HG03280 (cell line): ENCODE measurements around the gene ERBB4.
A peak's percentile ranks its signal among the peaks of the same experiment; 100 is the strongest.
"Not testable (repeated sequence)": the region's sequence is repeated elsewhere in the genome, so short reads cannot be mapped to it uniquely, and the experiment has no call there.

Experiments
- ATAC-seq: cut with Tn5 transposase; IDR thresholded peaks from one replicate; pipeline ENCODE4 v1.9.1; 2021; ENCODE audit warnings: mild to moderate bottlenecking, moderate library complexity; ENCODE audit not compliant: unreplicated experiment

ERBB4 gene

GRCh38 chr2:212027681-212028628 lies 510.6 kb downstream of the ERBB4 start:
- peak; percentile 47 for ATAC-seq

- ATAC-seq, result no peak
Measured at GRCh38 chr2:212024040-212024439, 514.6 kb downstream of the ERBB4 start.

GRCh38 chr2:212022966-212023365 lies 515.6 kb downstream of the ERBB4 start:
- no peak for ATAC-seq

GRCh38 chr2:212021947-212022346 lies 516.7 kb downstream of the ERBB4 start:
- ATAC-seq, result no peak

GRCh38 chr2:212015588-212015987 lies 523.0 kb downstream of the ERBB4 start:
- ATAC-seq, result no peak

- no peak for ATAC-seq
Measured at GRCh38 chr2:212013626-212014025, 525.0 kb downstream of the ERBB4 start.

- ATAC-seq, result not testable (repeated sequence)
Measured at GRCh38 chr2:212010305-212010704, 528.3 kb downstream of the ERBB4 start.

- ATAC-seq, result no peak
Measured at GRCh38 chr2:212007972-212008371, 530.6 kb downstream of the ERBB4 start.

GRCh38 chr2:212005085-212005671 lies 533.4 kb downstream of the ERBB4 start:
- no peak for ATAC-seq

- no peak for ATAC-seq
Measured at GRCh38 chr2:212001325-212001724, 537.3 kb downstream of the ERBB4 start.

- ATAC-seq, result no peak
Measured at GRCh38 chr2:211996857-211997256, 541.7 kb downstream of the ERBB4 start.

GRCh38 chr2:211994806-211995205 lies 543.8 kb downstream of the ERBB4 start:
- no peak for ATAC-seq

GRCh38 chr2:211990335-211990734 lies 548.3 kb downstream of the ERBB4 start:
- no peak for ATAC-seq

- ATAC-seq, result no peak
Measured at GRCh38 chr2:211986313-211986712, 552.3 kb downstream of the ERBB4 start.

- no peak for ATAC-seq
Measured at GRCh38 chr2:211985393-211985792, 553.2 kb downstream of the ERBB4 start.

- no peak for ATAC-seq
Measured at GRCh38 chr2:211982162-211982561, 556.4 kb downstream of the ERBB4 start.

GRCh38 chr2:211981451-211981850 lies 557.2 kb downstream of the ERBB4 start:
- no peak for ATAC-seq

GRCh38 chr2:211976076-211976475 lies 562.5 kb downstream of the ERBB4 start:
- ATAC-seq, result no peak

- ATAC-seq, result no peak
Measured at GRCh38 chr2:211967234-211967633, 571.4 kb downstream of the ERBB4 start.

- ATAC-seq, result no peak
Measured at GRCh38 chr2:211963969-211964368, 574.6 kb downstream of the ERBB4 start.

- peak; percentile 94 for ATAC-seq
Measured at GRCh38 chr2:211957799-211958198, 580.8 kb downstream of the ERBB4 start.

- no peak for ATAC-seq
Measured at GRCh38 chr2:211955648-211956047, 583.0 kb downstream of the ERBB4 start.
